H9 (cell line): Measurements from ENCODE around the gene SLC22A3. TPM values are rescaled to one million over a fixed set of nuclear protein-coding genes. Genes with fewer than 3 reads are reported as not detected.

Experiments used
- DNase-seq: peaks from one replicate; pipeline ENCODE4 v3.0.0-alpha.2; 2017
- H2AFZ ChIP-seq: one replicate; pipeline ENCODE4 v1.6.1; 2013; ENCODE audit warnings: mild to moderate bottlenecking, low read length, control low read depth, moderate library complexity
- H2AK5ac ChIP-seq: 2 replicates; pipeline ENCODE4 v1.6.1; 2013; ENCODE audit warnings: low read length, control low read depth, mixed read lengths; ENCODE audit not compliant: insufficient read length
- H2BK120ac ChIP-seq: one replicate; pipeline ENCODE4 v1.6.1; 2013; ENCODE audit warnings: low read depth, mild to moderate bottlenecking, low read length, control low read depth, inconsistent platforms; ENCODE audit not compliant: poor library complexity, severe bottlenecking
- H2BK12ac ChIP-seq: 2 replicates; pipeline ENCODE4 v1.6.1; 2013; ENCODE audit warnings: low read length, control low read depth, mixed read lengths, low read depth; ENCODE audit not compliant: insufficient read length
- H2BK15ac ChIP-seq: 2 replicates; pipeline ENCODE4 v1.6.1; 2013; ENCODE audit warnings: low read depth, low read length, control low read depth
- H2BK20ac ChIP-seq: one replicate; pipeline ENCODE4 v1.6.1; 2013; ENCODE audit warnings: low read depth, mild to moderate bottlenecking, low read length, control low read depth, inconsistent platforms; ENCODE audit not compliant: poor library complexity, severe bottlenecking
- H2BK5ac ChIP-seq: 2 replicates; pipeline ENCODE4 v1.6.1; 2013; ENCODE audit warnings: low read length, control low read depth, mixed read lengths; ENCODE audit not compliant: insufficient read length
- H3K14ac ChIP-seq: 2 replicates; pipeline ENCODE4 v1.6.1; 2013; ENCODE audit warnings: low read length, control low read depth; ENCODE audit not compliant: insufficient read depth
- H3K18ac ChIP-seq: 2 replicates; pipeline ENCODE4 v1.6.1; 2013; ENCODE audit warnings: low read depth, mild to moderate bottlenecking, mixed read lengths, low read length, control low read depth; ENCODE audit not compliant: insufficient read length
- H3K23ac ChIP-seq: 2 replicates; pipeline ENCODE4 v1.6.1; 2013; ENCODE audit warnings: low read length, control low read depth, mixed read lengths, low read depth; ENCODE audit not compliant: insufficient read length
- H3K23me2 ChIP-seq: 2 replicates; pipeline ENCODE4 v1.6.1; 2013; ENCODE audit warnings: low read depth, mild to moderate bottlenecking, mixed read lengths, low read length, control low read depth; ENCODE audit not compliant: insufficient read length, poor library complexity, severe bottlenecking
- H3K27ac ChIP-seq: 2 replicates; pipeline ENCODE4 v1.5.1; 2013; ENCODE audit warnings: low read length, control low read depth, mixed read lengths, low read depth; ENCODE audit not compliant: insufficient read length
- H3K27me3 ChIP-seq: 2 replicates; pipeline ENCODE4 v1.6.1; 2013; ENCODE audit warnings: low read length, control low read depth, inconsistent platforms; ENCODE audit not compliant: insufficient read depth
- H3K4ac ChIP-seq: 2 replicates; pipeline ENCODE4 v1.6.1; 2013; ENCODE audit warnings: low read depth, mild to moderate bottlenecking, control low read depth, inconsistent platforms, low read length, moderate library complexity
- H3K4me1 ChIP-seq: 2 replicates; pipeline ENCODE4 v1.6.1; 2013; ENCODE audit warnings: low read length, control low read depth, inconsistent platforms; ENCODE audit not compliant: insufficient read depth
- H3K4me2 ChIP-seq: 2 replicates; pipeline ENCODE4 v1.6.1; 2013; ENCODE audit warnings: low read length, control low read depth, mixed read lengths; ENCODE audit not compliant: insufficient read length, insufficient read depth
- H3K56ac ChIP-seq: 2 replicates; pipeline ENCODE4 v1.6.1; 2013; ENCODE audit warnings: low read depth, mild to moderate bottlenecking, mixed read lengths, low read length, control low read depth; ENCODE audit not compliant: insufficient read length
- H3K79me1 ChIP-seq: 2 replicates; pipeline ENCODE4 v1.6.1; 2013; ENCODE audit warnings: low read depth, mild to moderate bottlenecking, moderate library complexity, low read length, control low read depth, inconsistent platforms; ENCODE audit not compliant: insufficient read depth, poor library complexity, severe bottlenecking
- H3K79me2 ChIP-seq: 2 replicates; pipeline ENCODE4 v1.6.1; 2013; ENCODE audit warnings: low read length, control low read depth, inconsistent platforms; ENCODE audit not compliant: insufficient read depth
- H3K9ac ChIP-seq: 2 replicates; pipeline ENCODE4 v1.6.1; 2013; ENCODE audit warnings: low read length, control low read depth, mixed read lengths; ENCODE audit not compliant: insufficient read length; ENCODE audit errors: extremely low read depth
- H3K9me3 ChIP-seq: one replicate; pipeline ENCODE4 v1.6.1; 2013; ENCODE audit warnings: low read depth, low read length, inconsistent platforms; ENCODE audit not compliant: control insufficient read depth
- H3T11ph ChIP-seq: one replicate; pipeline ENCODE4 v1.6.1; 2013; ENCODE audit warnings: mild to moderate bottlenecking, low read length, control low read depth, inconsistent platforms
- H4K20me1 ChIP-seq: one replicate; pipeline ENCODE4 v1.6.1; 2013; ENCODE audit not compliant: control insufficient read depth, insufficient read length, insufficient read depth
- H4K5ac ChIP-seq: 2 replicates; pipeline ENCODE4 v1.6.1; 2013; ENCODE audit warnings: low read depth, mild to moderate bottlenecking, mixed read lengths, low read length, control low read depth; ENCODE audit not compliant: insufficient read length
- H4K8ac ChIP-seq: replicated peaks from 2 replicates; pipeline ENCODE4 v1.6.1; 2013; ENCODE audit warnings: low read length, control low read depth, mixed read lengths, low read depth; ENCODE audit not compliant: insufficient read length
- H4K91ac ChIP-seq: 2 replicates; pipeline ENCODE4 v1.6.1; 2013; ENCODE audit warnings: low read depth, mild to moderate bottlenecking, moderate library complexity, mixed read lengths, low read length, control low read depth; ENCODE audit not compliant: insufficient read length
- H3K27ac Mint-ChIP-seq, 3 experiments: 2 replicates in 2 of 3; 3 replicates in 1 of 3; pipeline ENCODE4 v1.8.0; 2020 to 2021; ENCODE audit warnings: mixed read lengths in 3 of 3, mild to moderate bottlenecking in 1 of 3, moderate library complexity in 1 of 3
- H3K27me3 Mint-ChIP-seq: 2 replicates; pipeline ENCODE4 v1.8.0; 2021; ENCODE audit warnings: low read depth, mild to moderate bottlenecking, moderate library complexity, mixed read lengths
- H3K36me3 Mint-ChIP-seq, 3 experiments: 2 replicates in 2 of 3; 3 replicates in 1 of 3; pipeline ENCODE4 v1.8.0; 2020 to 2021; ENCODE audit warnings: low read depth in 3 of 3, mixed read lengths in 3 of 3; ENCODE audit not compliant: insufficient read depth in 1 of 3
- H3K4me1 Mint-ChIP-seq, 2 experiments: 2 replicates each; pipeline ENCODE4 v1.8.0; 2020; ENCODE audit warnings: mixed read lengths in 2 of 2
- H3K4me3 Mint-ChIP-seq, 2 experiments: 2 replicates in 1 of 2; 3 replicates in 1 of 2; pipeline ENCODE4 v1.8.0; 2020 to 2021; ENCODE audit warnings: mild to moderate bottlenecking in 2 of 2, mixed read lengths in 2 of 2, moderate library complexity in 1 of 2
- H3K9me3 Mint-ChIP-seq, 2 experiments: 2 replicates in 1 of 2; 3 replicates in 1 of 2; pipeline ENCODE4 v1.8.0; 2020; ENCODE audit warnings: mild to moderate bottlenecking in 2 of 2, mixed read lengths in 2 of 2, moderate library complexity in 1 of 2
- WGBS: extraction: QIAGEN DNeasy Blood & Tissue Kit; methylation state at CpG from one replicate; pipeline ENCODE4 v1.1.7; 2013; ENCODE audit warnings: missing lambda C conversion rate, low lambda C conversion rate, mixed read lengths; ENCODE audit not compliant: insufficient read length; ENCODE audit errors: extremely low coverage; 5-methylcytosine and 5-hydroxymethylcytosine counted together
- total RNA-seq: library from RNA; stranded (reverse); gene quantifications from 2 replicates; pipeline ENCODE4 v1.2.1, GENCODE V29; 2021
- TF ChIP-seq, protein P1 (sequence below): fragments of 200-600 bp; sonication (generic); conservative IDR thresholded peaks from 3 replicates; pipeline ENCODE4 v1.8.0; 2021; ENCODE audit warnings: antibody characterized with exemption, mild to moderate bottlenecking

SLC22A3 gene
- total RNA-seq, 1 experiment from 2014 or later = 2.7 TPM

DNA sequence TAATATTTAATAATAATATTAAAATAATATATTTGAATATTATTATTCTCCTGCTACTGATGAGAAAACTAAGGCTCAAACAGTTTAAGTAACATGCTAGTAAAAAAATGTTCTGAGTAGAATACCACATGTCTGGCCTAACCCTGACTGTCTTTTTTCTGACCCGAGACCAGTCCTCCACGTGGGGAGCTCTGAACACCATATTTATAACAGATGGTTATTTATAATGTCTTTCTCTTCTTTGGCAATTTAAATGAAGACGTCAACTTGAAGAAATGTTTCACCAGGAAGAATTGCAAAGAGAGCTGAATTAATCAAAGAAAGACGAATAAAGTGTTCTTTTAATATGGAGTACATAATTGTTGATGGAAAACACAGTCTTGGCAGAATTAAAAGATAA is 82.0 kb downstream of the SLC22A3 start:
- no peaks in the 10 kb centered on the region for H3K79me2 ChIP-seq
- H2BK20ac ChIP-seq = no peak overlapping the region
- H3K4me1 Mint-ChIP-seq = peaks cover 23 to 27% of the 10 kb centered on the region in 2 experiments
- no peaks in the 10 kb centered on the region for H3K27me3 ChIP-seq
- no peak overlapping the region for H2AFZ ChIP-seq
- no peak overlapping the region for H2AK5ac ChIP-seq
- H3K18ac ChIP-seq = no peak overlapping the region
- no peak overlapping the region for H2BK120ac ChIP-seq
- H2BK5ac ChIP-seq = no peak overlapping the region
- H3K36me3 Mint-ChIP-seq = no peaks in the 10 kb centered on the region
- H2BK15ac ChIP-seq = no peak overlapping the region
- no CpG with 5 or more reads among the region's 4 CpGs for WGBS
- H4K5ac ChIP-seq = no peak overlapping the region
- H3K27ac Mint-ChIP-seq = 0 out of 7 replicates have a peak overlapping the region, but pooled peaks of 1 of the 3 experiments have one; percentile 35
- DNase-seq = no peak
- H3K56ac ChIP-seq = no peak overlapping the region
- no peak overlapping the region for H3K4me3 Mint-ChIP-seq
- no peak overlapping the region for H2BK12ac ChIP-seq
- no peak overlapping the region for H3K14ac ChIP-seq
- H3K9me3 Mint-ChIP-seq = no peaks in the 10 kb centered on the region; a peak in 1 of 5 replicates
- H3K4me1 ChIP-seq = no peaks in the 10 kb centered on the region; the same call in 1 of the 2 replicates
- TF ChIP-seq, protein P1, sequence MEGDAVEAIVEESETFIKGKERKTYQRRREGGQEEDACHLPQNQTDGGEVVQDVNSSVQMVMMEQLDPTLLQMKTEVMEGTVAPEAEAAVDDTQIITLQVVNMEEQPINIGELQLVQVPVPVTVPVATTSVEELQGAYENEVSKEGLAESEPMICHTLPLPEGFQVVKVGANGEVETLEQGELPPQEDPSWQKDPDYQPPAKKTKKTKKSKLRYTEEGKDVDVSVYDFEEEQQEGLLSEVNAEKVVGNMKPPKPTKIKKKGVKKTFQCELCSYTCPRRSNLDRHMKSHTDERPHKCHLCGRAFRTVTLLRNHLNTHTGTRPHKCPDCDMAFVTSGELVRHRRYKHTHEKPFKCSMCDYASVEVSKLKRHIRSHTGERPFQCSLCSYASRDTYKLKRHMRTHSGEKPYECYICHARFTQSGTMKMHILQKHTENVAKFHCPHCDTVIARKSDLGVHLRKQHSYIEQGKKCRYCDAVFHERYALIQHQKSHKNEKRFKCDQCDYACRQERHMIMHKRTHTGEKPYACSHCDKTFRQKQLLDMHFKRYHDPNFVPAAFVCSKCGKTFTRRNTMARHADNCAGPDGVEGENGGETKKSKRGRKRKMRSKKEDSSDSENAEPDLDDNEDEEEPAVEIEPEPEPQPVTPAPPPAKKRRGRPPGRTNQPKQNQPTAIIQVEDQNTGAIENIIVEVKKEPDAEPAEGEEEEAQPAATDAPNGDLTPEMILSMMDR = no peak
- no peak overlapping the region for H3K4me2 ChIP-seq
- no peak overlapping the region for H3K4ac ChIP-seq
- no peak overlapping the region for H4K8ac ChIP-seq
- H4K20me1 ChIP-seq = no peaks in the 10 kb centered on the region
- H3K23me2 ChIP-seq = no peaks in the 10 kb centered on the region
- no peaks in the 10 kb centered on the region for H3K9me3 ChIP-seq
- H3K9ac ChIP-seq = no peak overlapping the region
- H3K27ac ChIP-seq = no peak overlapping the region
- no peaks in the 10 kb centered on the region for H3K79me1 ChIP-seq
- no peaks in the 10 kb centered on the region for H3K27me3 Mint-ChIP-seq
- H4K91ac ChIP-seq = no peak overlapping the region
- no peak overlapping the region for H3K23ac ChIP-seq
- no peak overlapping the region for H3T11ph ChIP-seq
